Measurements from ENCODE around the gene ANO3.

GRCh38 chr11:26420331-26420730, 88.4 kb downstream of the ANO3 start:
- TF ChIP-seq CTCF (IDR thresholded peaks at IDR 0.05) (no peak), EZH2 (IDR thresholded peaks at IDR 0.05; ENCODE audit: borderline replicate concordance, insufficient read depth, low read depth, low read length, poor library complexity, severe bottlenecking) (no peak)
